ENCODE results near the gene WTAP. TPM values are rescaled to one million over a fixed set of nuclear protein-coding genes. Genes with fewer than 3 reads are reported as not detected.

WTAP gene
- total RNA-seq, 1 experiment from 2014 or later, result 138 TPM

GRCh38 chr6:159700970-159701369 is 26.3 kb upstream of the WTAP start:
- H3K4me1 Mint-ChIP-seq, result 0 out of 4 replicates have a peak, but pooled peaks cover 0 to 3% of the 10 kb centered on the region in 2 experiments
- H2BK15ac ChIP-seq (ENCODE audit: low read depth, low read length), result no peak overlapping the region
- no peaks in the 10 kb centered on the region for H3K27me3 ChIP-seq (ENCODE audit: insufficient read depth, low read length)
- no peak overlapping the region for H3K4me2 ChIP-seq (ENCODE audit: insufficient read depth, insufficient read length, low read length)
- no peaks in the 10 kb centered on the region; the same call in 1 of the 2 replicates for H3K27me3 Mint-ChIP-seq (ENCODE audit: low read depth)
- no peak overlapping the region for H3K14ac ChIP-seq (ENCODE audit: insufficient read depth, low read length)
- no peak overlapping the region for H3K23ac ChIP-seq (ENCODE audit: insufficient read length, low read depth, low read length)
- no peak overlapping the region for H3K27ac ChIP-seq (ENCODE audit: insufficient read length, low read depth, low read length)
- no peak overlapping the region for H2BK20ac ChIP-seq (ENCODE audit: low read depth, low read length, poor library complexity, severe bottlenecking)
- H3K9ac ChIP-seq (ENCODE audit: extremely low read depth, insufficient read length, low read length), result no peak overlapping the region
- H3T11ph ChIP-seq (ENCODE audit: low read length), result no peak overlapping the region
- no peak overlapping the region for H2BK5ac ChIP-seq (ENCODE audit: insufficient read length, low read length)
- H3K4ac ChIP-seq (ENCODE audit: low read depth, low read length), result no peak overlapping the region
- no peaks in the 10 kb centered on the region for H3K23me2 ChIP-seq (ENCODE audit: insufficient read length, low read depth, low read length, poor library complexity, severe bottlenecking)
- no peak overlapping the region for H3K4me3 Mint-ChIP-seq
- H4K20me1 ChIP-seq (ENCODE audit: control insufficient read depth, insufficient read depth, insufficient read length), result no peaks in the 10 kb centered on the region
- H3K4me1 ChIP-seq (ENCODE audit: insufficient read depth, low read length), result no peaks in the 10 kb centered on the region
- H2BK120ac ChIP-seq (ENCODE audit: low read depth, low read length, poor library complexity, severe bottlenecking), result no peak overlapping the region
- no peaks in the 10 kb centered on the region for H3K79me1 ChIP-seq (ENCODE audit: insufficient read depth, low read depth, low read length, poor library complexity, severe bottlenecking)
- H3K27ac Mint-ChIP-seq, result no peak overlapping the region
- no peak overlapping the region for H4K91ac ChIP-seq (ENCODE audit: insufficient read length, low read depth, low read length)
- peaks cover 7 to 8% (median 7%) of the 10 kb centered on the region in 3 experiments for H3K36me3 Mint-ChIP-seq (ENCODE audit: insufficient read depth in 1 of 3, low read depth in 3 of 3)
- peaks cover 6 to 24% of the 10 kb centered on the region in 2 experiments for H3K9me3 Mint-ChIP-seq
- H4K8ac ChIP-seq (replicated peaks; ENCODE audit: insufficient read length, low read depth, low read length), result no peak overlapping the region
- no peak overlapping the region for H2AFZ ChIP-seq (ENCODE audit: low read length)
- no peak overlapping the region for H4K5ac ChIP-seq (ENCODE audit: insufficient read length, low read depth, low read length)
- DNase-seq, result no peak
- no peaks in the 10 kb centered on the region for H3K79me2 ChIP-seq (ENCODE audit: insufficient read depth, low read length)
- H2BK12ac ChIP-seq (ENCODE audit: insufficient read length, low read depth, low read length), result no peak overlapping the region
- TF ChIP-seq CTCF (conservative IDR thresholded peaks at IDR 0.05), result no peak
- no peak overlapping the region for H3K18ac ChIP-seq (ENCODE audit: insufficient read length, low read depth, low read length)
- WGBS (ENCODE audit: extremely low coverage, insufficient read length, low lambda C conversion rate), result no CpG with 5 or more reads among the region's 1 CpG
- no peak overlapping the region for H2AK5ac ChIP-seq (ENCODE audit: insufficient read length, low read length)
- no peaks in the 10 kb centered on the region for H3K9me3 ChIP-seq (ENCODE audit: control insufficient read depth, low read depth, low read length)
- H3K56ac ChIP-seq (ENCODE audit: insufficient read length, low read depth, low read length), result no peak overlapping the region

Measured in H9 (cell line).